Gastroesophageal sphincter (tissue), 4 donors: ENCODE results near the gene XRRA1. TPM values are rescaled to one million over a fixed set of nuclear protein-coding genes. Genes with fewer than 3 reads are reported as not detected.

Source experiments
- ATAC-seq: fragments of 150-250 bp; one replicate; pipeline ENCODE4 v1.9.1; 2016; ENCODE audit warnings: mild to moderate bottlenecking, moderate library complexity
- H3K27ac ChIP-seq, 4 donors: fragments of 200-600 bp; sonication (generic) in 3 of 4; 1 replicate in 3 of 4; 2 replicates in 1 of 4; pipeline ENCODE4 v1.5.1; 2016 to 2019
- H3K27me3 ChIP-seq: fragments of 200-600 bp; sonication (generic); one replicate; pipeline ENCODE4 v1.5.1; 2019
- H3K36me3 ChIP-seq, 2 donors: fragments of 200-600 bp; sonication (generic); one replicate each; pipeline ENCODE4 v1.5.1; 2019; ENCODE audit warnings: control low read depth in 1 of 2
- H3K4me1 ChIP-seq, 3 donors: fragments of 200-600 bp; sonication (generic); 1 replicate in 2 of 3; 2 replicates in 1 of 3; pipeline ENCODE4 v1.5.1; 2016 to 2019; ENCODE audit warnings: control low read depth in 2 of 3
- H3K4me3 ChIP-seq, 2 donors: fragments of 200-600 bp; sonication (generic); one replicate each; pipeline ENCODE4 v1.5.1; 2019; ENCODE audit warnings: mild to moderate bottlenecking in 1 of 2, moderate library complexity in 1 of 2
- H3K9me3 ChIP-seq, 3 donors: fragments of 200-600 bp; sonication (generic); one replicate each; pipeline ENCODE4 v1.5.1; 2017 to 2019; ENCODE audit warnings: control low read depth in 2 of 3
- EP300 ChIP-seq: sonication (generic); formaldehyde crosslinking; IDR thresholded peaks from one replicate; pipeline ENCODE4 v1.6.1; 2017; ENCODE audit warnings: antibody characterized with exemption, mild to moderate bottlenecking
- POLR2A ChIP-seq, 2 donors: fragments of 450-650 bp; IDR thresholded peaks; one replicate each; pipeline ENCODE4 v1.6.1; 2017; ENCODE audit warnings: antibody characterized with exemption in 2 of 2, mild to moderate bottlenecking in 2 of 2, moderate library complexity in 1 of 2
- POLR2AphosphoS5 ChIP-seq: sonication (generic); formaldehyde crosslinking; IDR thresholded peaks from one replicate; pipeline ENCODE4 v1.6.1; 2017; ENCODE audit warnings: antibody characterized with exemption
- WGBS, 2 donors: methylation state at CpG; one replicate each; pipeline ENCODE4 v1.1.5; 2018; ENCODE audit warnings: low coverage in 1 of 2; 5-methylcytosine and 5-hydroxymethylcytosine counted together
- total RNA-seq, 4 donors: library from RNA; depleted of rRNA; stranded (reverse); fragments of >200 nt; gene quantifications; one replicate each; pipeline ENCODE4 v1.1.0, GENCODE V29; 2016
- TF ChIP-seq, protein P1 (sequence below), 4 experiments: fragments of 200-600 bp in 2 of 4; fragments of 450-650 bp in 2 of 4; sonication (generic) in 1 of 4; IDR thresholded peaks; one replicate each; pipeline ENCODE4 v1.5.1; 2017 to 2019; ENCODE audit warnings: antibody characterized with exemption in 4 of 4, mild to moderate bottlenecking in 2 of 4, moderate library complexity in 2 of 4

XRRA1 gene
- total RNA-seq, 4 donors from 2014 or later: 9.6 to 33.0 (median 12.6) TPM

DNA sequence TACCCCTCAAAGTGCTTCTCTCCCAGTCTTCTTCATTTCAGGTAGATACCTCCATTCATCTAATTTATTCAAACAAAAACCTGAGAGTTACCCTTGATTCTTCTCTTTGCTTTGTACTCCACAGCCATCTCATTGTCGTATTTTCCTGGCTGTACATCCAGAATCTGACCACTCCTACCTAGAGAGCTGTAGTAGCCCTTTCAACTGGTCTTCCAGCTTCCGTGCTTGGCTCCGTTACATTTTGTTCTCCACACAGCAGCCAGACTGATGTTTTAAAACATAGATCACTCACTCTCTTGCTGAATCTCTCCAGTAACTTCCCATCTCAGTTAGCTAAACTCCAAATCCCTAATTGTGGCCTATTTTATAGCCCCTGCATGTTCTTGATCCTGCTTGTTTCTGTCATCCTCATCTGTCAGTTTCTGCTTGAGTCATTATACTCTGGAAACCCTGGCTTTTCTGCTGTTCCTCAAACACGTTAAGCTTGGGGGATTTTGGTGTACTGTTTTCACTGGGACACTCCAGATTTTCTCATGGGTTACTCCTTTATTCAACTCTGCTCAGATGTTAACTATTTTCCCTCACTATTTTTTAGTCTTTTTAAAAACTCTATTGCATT, 7.6 kb upstream of the XRRA1 start:
- 45 to 52% methylated on average over 4 of the region's 4 CpGs for WGBS, 2 donors
- Histone ChIP-seq H3K9me3 (no peaks in the 10 kb centered on the region), H3K4me3 (no peak overlapping the region), H3K27ac (peak overlapping the region in 1 of 4 donors; percentile 1), H3K27me3 (no peaks in the 10 kb centered on the region), H3K36me3 (peaks cover 0 to 7% of the 10 kb centered on the region in 2 donors), H3K4me1 (peaks cover 2 to 75% (median 6%) of the 10 kb centered on the region in 3 donors)
- TF ChIP-seq POLR2AphosphoS5: no peak
- TF ChIP-seq POLR2A (IDR thresholded peaks at IDR 0.05): no peak
- TF ChIP-seq EP300: no peak
- TF ChIP-seq, protein P1, sequence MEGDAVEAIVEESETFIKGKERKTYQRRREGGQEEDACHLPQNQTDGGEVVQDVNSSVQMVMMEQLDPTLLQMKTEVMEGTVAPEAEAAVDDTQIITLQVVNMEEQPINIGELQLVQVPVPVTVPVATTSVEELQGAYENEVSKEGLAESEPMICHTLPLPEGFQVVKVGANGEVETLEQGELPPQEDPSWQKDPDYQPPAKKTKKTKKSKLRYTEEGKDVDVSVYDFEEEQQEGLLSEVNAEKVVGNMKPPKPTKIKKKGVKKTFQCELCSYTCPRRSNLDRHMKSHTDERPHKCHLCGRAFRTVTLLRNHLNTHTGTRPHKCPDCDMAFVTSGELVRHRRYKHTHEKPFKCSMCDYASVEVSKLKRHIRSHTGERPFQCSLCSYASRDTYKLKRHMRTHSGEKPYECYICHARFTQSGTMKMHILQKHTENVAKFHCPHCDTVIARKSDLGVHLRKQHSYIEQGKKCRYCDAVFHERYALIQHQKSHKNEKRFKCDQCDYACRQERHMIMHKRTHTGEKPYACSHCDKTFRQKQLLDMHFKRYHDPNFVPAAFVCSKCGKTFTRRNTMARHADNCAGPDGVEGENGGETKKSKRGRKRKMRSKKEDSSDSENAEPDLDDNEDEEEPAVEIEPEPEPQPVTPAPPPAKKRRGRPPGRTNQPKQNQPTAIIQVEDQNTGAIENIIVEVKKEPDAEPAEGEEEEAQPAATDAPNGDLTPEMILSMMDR (IDR thresholded peaks at IDR 0.05): no peak
- ATAC-seq: no peak

- peaks cover 2 to 71% (median 20%) of the 10 kb centered on the region in 3 donors for H3K4me1 ChIP-seq
- 88% methylated on average over 1 of the region's 1 CpG; no CpG with 5 or more reads in 1 of the 2 donors for WGBS, 2 donors
- no peak overlapping the region for H3K4me3 ChIP-seq
- H3K9me3 ChIP-seq: no peaks in the 10 kb centered on the region
- no peak for ATAC-seq
- no peaks in the 10 kb centered on the region for H3K27me3 ChIP-seq
- H3K36me3 ChIP-seq: peaks cover 0 to 3% of the 10 kb centered on the region in 2 donors
- no peak overlapping the region for H3K27ac ChIP-seq
- TF ChIP-seq EP300 (no peak), POLR2A (IDR thresholded peaks at IDR 0.05) (no peak), POLR2AphosphoS5 (no peak)
- TF ChIP-seq, protein P1 (IDR thresholded peaks at IDR 0.05): no peak
These were observed 5.3 kb upstream of the XRRA1 start for GRCh38 chr11:74954199-74954598.

DNA sequence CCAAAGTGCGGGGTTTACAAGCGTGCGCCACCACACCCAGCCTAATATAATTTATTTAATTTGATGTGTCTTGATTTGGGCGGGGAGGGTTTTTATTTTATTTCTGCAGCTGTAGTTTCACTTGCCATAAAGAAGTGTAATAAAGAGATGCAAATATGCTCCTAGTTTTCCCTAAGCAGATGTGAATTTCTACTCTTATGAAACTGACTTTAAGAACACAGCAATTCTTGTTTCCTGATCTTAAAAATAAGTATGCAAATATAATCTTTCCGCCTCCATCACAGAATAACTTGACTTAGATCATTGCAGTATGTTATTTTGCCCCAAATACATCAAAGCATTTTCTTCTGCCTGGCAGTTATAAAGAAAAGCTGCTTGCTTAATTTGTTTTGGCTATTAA, 4.6 kb upstream of the XRRA1 start:
- Histone ChIP-seq H3K9me3 (no peaks in the 10 kb centered on the region), H3K36me3 (peaks cover 0 to 3% of the 10 kb centered on the region in 2 donors), H3K4me3 (no peak overlapping the region), H3K27me3 (no peaks in the 10 kb centered on the region), H3K4me1 (peaks cover 2 to 65% (median 20%) of the 10 kb centered on the region in 3 donors), H3K27ac (no peak overlapping the region)
- WGBS, 2 donors: 96 to 100% methylated on average over 5 of the region's 5 CpGs
- ATAC-seq: no peak
- TF ChIP-seq POLR2A (IDR thresholded peaks at IDR 0.05): no peak
- TF ChIP-seq, protein P1 (IDR thresholded peaks at IDR 0.05): no peak
- TF ChIP-seq EP300: no peak
- TF ChIP-seq POLR2AphosphoS5: no peak

DNA sequence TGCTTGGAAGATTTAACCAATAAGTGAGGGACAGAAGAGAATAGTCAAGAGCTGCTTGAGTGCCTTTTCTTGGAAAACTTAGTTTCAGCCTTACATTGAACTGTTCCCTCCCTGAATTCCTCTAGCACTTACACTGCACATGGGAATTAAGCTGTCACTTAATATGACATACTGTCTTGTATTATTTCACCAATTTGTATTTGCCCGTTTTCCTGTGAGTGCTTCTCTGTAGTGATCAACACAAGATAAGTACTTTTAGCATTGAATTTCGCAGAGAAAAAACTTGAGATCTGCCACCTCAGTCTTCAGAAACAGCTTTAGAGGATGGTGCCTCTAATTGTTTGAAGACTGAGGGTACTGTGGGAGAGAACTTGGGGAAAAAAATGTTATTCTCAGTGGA, 3.9 kb upstream of the XRRA1 start:
- ATAC-seq: no peak
- no peaks in the 10 kb centered on the region for H3K27me3 ChIP-seq
- H3K4me1 ChIP-seq: peaks cover 2 to 65% (median 20%) of the 10 kb centered on the region in 3 donors
- H3K9me3 ChIP-seq: no peaks in the 10 kb centered on the region
- no peak overlapping the region for H3K4me3 ChIP-seq
- WGBS, 2 donors: 70 to 75% methylated on average over 2 of the region's 2 CpGs
- no peak for TF ChIP-seq EP300
- no peak for TF ChIP-seq POLR2AphosphoS5
- no peak for TF ChIP-seq POLR2A (IDR thresholded peaks at IDR 0.05)
- TF ChIP-seq, protein P1 (IDR thresholded peaks at IDR 0.05): no peak
- H3K36me3 ChIP-seq: peaks cover 0 to 3% of the 10 kb centered on the region in 2 donors
- no peak overlapping the region for H3K27ac ChIP-seq

DNA sequence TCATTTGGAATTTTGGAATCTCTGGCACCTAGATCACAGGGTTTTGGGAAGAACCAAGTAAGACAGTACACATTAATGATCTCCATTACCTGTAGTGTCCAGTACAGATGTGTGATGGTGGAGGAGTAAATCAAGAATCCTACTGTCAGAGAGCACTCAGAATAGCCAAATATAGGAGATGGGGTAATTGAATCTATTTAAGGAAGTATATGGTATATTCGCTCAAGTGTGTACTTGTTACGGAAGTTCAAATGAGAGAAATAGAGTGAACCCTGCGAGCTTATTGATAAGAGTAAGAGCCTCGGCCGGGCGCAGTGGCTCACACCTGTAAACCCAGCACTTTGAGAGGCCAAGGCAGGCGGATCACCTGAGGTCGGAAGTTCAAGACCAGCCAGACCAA, 2.3 kb upstream of the XRRA1 start:
- Histone ChIP-seq H3K4me3 (no peak overlapping the region), H3K36me3 (peaks cover 0 to 3% of the 10 kb centered on the region in 2 donors), H3K9me3 (no peaks in the 10 kb centered on the region), H3K4me1 (peaks cover 2 to 61% (median 20%) of the 10 kb centered on the region in 3 donors), H3K27ac (no peak overlapping the region), H3K27me3 (no peaks in the 10 kb centered on the region)
- WGBS, 2 donors: 87 to 92% methylated on average over 6 to 8 of the region's 8 CpGs
- no peak for TF ChIP-seq EP300
- no peak for TF ChIP-seq POLR2A (IDR thresholded peaks at IDR 0.05)
- ATAC-seq: no peak
